Endothelial cell (in vitro differentiated cells): ENCODE data around the gene FAM9B. TPM values are rescaled to one million over a fixed set of nuclear protein-coding genes. Genes with fewer than 3 reads are reported as not detected.
"Not testable (repeated sequence)": the region's sequence is repeated elsewhere in the genome, so short reads cannot be mapped to it uniquely, and the experiment has no call there.

Experiments used
- DNase-seq: peaks from one replicate; pipeline ENCODE4 v3.0.0; 2021; ENCODE audit warnings: low spot score
- H3K27ac Mint-ChIP-seq: one replicate; pipeline ENCODE4 v1.8.0; 2021; ENCODE audit warnings: mixed read lengths, inconsistent platforms; ENCODE audit not compliant: unreplicated experiment
- H3K27me3 Mint-ChIP-seq: one replicate; pipeline ENCODE4 v1.8.0; 2021; ENCODE audit warnings: mild to moderate bottlenecking, moderate library complexity, mixed read lengths, inconsistent platforms; ENCODE audit not compliant: unreplicated experiment
- H3K36me3 Mint-ChIP-seq: one replicate; pipeline ENCODE4 v1.8.0; 2021; ENCODE audit warnings: mild to moderate bottlenecking, low read depth, mixed read lengths, inconsistent platforms; ENCODE audit not compliant: unreplicated experiment
- H3K4me1 Mint-ChIP-seq: one replicate; pipeline ENCODE4 v1.8.0; 2021; ENCODE audit warnings: mild to moderate bottlenecking, mixed read lengths, inconsistent platforms; ENCODE audit not compliant: unreplicated experiment
- H3K4me3 Mint-ChIP-seq: one replicate; pipeline ENCODE4 v1.8.0; 2021; ENCODE audit warnings: mild to moderate bottlenecking, mixed read lengths, inconsistent platforms; ENCODE audit not compliant: unreplicated experiment
- H3K9me3 Mint-ChIP-seq: one replicate; pipeline ENCODE4 v1.8.0; 2021; ENCODE audit warnings: mixed read lengths, inconsistent platforms; ENCODE audit not compliant: unreplicated experiment
- total RNA-seq: library from RNA; stranded (reverse); fragmentation: NEBNext Ultra II Directional; extraction: Animal tissue kit (Norgen Biotek cat#: 25700); gene quantifications from one replicate; pipeline ENCODE4 v1.2.1, GENCODE V29; 2021; ENCODE audit not compliant: unreplicated experiment
- TF ChIP-seq, protein P1 (sequence below): fragments of 200-600 bp; sonication (generic); IDR thresholded peaks from one replicate; pipeline ENCODE4 v1.5.0; 2021; ENCODE audit warnings: antibody characterized with exemption; ENCODE audit not compliant: unreplicated experiment

Gene FAM9B
- total RNA-seq, 1 donor from 2014 or later = not detected

GRCh38 chrX:9033179-9033578 lies 748 bp downstream of the FAM9B start:
- H3K27me3 Mint-ChIP-seq = peaks cover 2% of the 10 kb centered on the region
- no peak for DNase-seq
- H3K36me3 Mint-ChIP-seq = no peaks in the 10 kb centered on the region
- H3K27ac Mint-ChIP-seq = no peak overlapping the region
- H3K9me3 Mint-ChIP-seq = no peaks in the 10 kb centered on the region
- no peaks in the 10 kb centered on the region for H3K4me1 Mint-ChIP-seq
- no peak overlapping the region for H3K4me3 Mint-ChIP-seq
- TF ChIP-seq, protein P1, sequence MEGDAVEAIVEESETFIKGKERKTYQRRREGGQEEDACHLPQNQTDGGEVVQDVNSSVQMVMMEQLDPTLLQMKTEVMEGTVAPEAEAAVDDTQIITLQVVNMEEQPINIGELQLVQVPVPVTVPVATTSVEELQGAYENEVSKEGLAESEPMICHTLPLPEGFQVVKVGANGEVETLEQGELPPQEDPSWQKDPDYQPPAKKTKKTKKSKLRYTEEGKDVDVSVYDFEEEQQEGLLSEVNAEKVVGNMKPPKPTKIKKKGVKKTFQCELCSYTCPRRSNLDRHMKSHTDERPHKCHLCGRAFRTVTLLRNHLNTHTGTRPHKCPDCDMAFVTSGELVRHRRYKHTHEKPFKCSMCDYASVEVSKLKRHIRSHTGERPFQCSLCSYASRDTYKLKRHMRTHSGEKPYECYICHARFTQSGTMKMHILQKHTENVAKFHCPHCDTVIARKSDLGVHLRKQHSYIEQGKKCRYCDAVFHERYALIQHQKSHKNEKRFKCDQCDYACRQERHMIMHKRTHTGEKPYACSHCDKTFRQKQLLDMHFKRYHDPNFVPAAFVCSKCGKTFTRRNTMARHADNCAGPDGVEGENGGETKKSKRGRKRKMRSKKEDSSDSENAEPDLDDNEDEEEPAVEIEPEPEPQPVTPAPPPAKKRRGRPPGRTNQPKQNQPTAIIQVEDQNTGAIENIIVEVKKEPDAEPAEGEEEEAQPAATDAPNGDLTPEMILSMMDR = no peak

DNA sequence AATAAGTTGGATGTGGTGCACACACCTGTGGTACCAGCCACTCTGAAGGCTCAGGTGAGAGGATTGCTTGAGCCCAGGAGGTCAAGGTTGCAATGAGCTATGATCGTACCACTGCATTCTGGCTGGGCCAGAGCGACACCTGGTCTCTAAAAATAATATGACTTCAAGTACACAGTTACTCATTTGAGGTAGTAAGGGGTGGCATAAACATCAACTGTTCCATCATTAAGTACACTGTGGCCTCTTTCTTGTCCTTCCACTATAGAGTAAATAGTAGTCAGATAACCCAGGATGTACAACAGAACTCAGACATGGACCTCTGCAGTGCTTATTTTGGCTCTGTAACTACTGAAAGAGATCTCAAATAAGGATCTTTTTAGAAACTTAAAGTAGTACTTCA lies 10.6 kb downstream of the FAM9B start:
- no peaks in the 10 kb centered on the region for H3K36me3 Mint-ChIP-seq
- no peak overlapping the region for H3K27ac Mint-ChIP-seq
- no peaks in the 10 kb centered on the region for H3K9me3 Mint-ChIP-seq
- H3K4me3 Mint-ChIP-seq = no peak overlapping the region
- H3K27me3 Mint-ChIP-seq = no peaks in the 10 kb centered on the region
- H3K4me1 Mint-ChIP-seq = no peaks in the 10 kb centered on the region
- TF ChIP-seq, protein P1 = no peak
- no peak for DNase-seq

DNA sequence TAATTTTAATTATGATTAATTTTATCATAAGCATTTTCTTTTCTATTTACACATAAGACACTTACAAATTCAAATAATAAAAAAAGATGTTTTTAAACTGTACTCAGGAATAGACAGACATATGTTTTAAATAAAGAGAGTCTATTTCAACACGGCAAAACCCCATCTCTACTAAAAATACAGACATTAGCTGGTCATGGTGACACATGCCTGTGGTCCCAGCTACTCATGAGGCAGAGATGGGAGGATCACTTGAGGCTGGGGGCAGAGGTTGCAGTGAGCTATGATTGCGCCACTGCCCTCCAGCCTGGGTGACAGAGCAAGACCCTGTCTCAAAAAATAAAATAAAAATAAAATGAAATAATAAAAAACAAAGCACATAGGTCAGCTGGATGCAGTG lies 14.8 kb downstream of the FAM9B start:
- TF ChIP-seq, protein P1 = no peak
- DNase-seq = no peak
- H3K36me3 Mint-ChIP-seq = no peaks in the 10 kb centered on the region
- no peaks in the 10 kb centered on the region for H3K9me3 Mint-ChIP-seq
- no peak overlapping the region for H3K27ac Mint-ChIP-seq
- H3K27me3 Mint-ChIP-seq = no peaks in the 10 kb centered on the region
- H3K4me1 Mint-ChIP-seq = no peaks in the 10 kb centered on the region
- H3K4me3 Mint-ChIP-seq = no peak overlapping the region

DNA sequence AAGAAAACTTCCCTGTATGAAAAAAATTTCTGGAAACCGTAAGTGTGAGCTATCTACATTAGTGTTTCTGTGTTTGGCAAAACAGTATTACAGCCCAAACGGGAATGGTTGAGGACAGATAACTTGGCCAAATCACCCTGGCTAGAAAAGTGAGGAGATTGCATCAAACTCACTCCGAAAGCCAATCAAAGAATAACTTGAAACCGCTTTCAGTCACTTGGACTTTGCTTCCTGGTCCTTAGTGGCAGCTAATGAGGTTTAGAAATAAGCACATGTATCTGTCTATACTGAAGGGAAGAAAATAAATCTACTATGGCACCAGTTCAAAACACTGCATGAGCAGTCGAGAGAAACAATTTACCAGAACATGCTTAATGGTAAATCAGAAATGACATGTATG lies 15.6 kb downstream of the FAM9B start:
- H3K27ac Mint-ChIP-seq, H3K4me1 Mint-ChIP-seq, H3K4me3 Mint-ChIP-seq, DNase-seq, H3K36me3 Mint-ChIP-seq, H3K27me3 Mint-ChIP-seq, H3K9me3 Mint-ChIP-seq: not testable (repeated sequence)

DNA sequence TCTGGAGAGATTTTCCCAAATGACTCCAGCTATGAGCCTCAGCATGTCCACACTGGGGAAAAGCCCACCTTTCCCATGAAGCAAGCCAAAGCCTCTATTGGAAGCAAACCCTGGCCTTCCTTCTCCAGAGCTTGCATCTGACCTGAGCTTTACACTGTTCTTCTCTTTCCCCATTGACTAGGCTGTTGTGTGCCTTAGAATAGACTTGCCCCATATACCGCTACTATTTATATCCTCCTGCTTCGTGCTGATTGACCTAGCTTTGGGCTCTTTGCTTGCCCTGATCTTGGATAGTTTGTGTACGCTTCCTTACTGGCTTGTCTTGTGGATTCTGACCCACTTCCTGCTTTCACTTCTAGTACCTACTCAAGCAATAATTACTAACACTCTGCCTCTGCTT lies 30.9 kb downstream of the FAM9B start:
- TF ChIP-seq, protein P1 = no peak
- Mint-ChIP-seq H3K9me3 (no peaks in the 10 kb centered on the region), H3K4me3 (no peak overlapping the region)

DNA sequence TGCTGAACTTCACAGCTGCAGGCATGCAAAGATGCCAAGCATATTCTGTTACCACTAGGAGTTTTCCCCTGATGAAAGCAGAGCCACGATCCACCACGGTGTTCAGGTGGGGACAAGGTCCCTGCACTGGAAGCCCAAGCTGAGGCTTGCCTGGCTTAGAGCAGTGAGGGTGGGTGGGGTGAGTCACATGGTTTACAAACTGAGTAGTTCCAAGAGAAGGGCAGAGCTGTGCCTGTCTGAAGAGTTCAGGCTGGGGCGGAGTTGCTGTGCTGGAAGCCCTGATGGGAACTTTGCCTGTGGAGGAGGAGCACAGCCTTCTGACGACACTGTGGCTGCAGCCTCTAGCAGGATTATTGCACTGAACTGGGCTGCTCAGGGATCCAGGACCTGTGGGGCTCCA lies 45.5 kb downstream of the FAM9B start:
- H3K4me3 Mint-ChIP-seq = no peak overlapping the region
- no peak for DNase-seq
- H3K9me3 Mint-ChIP-seq = no peaks in the 10 kb centered on the region
- H3K27me3 Mint-ChIP-seq = no peaks in the 10 kb centered on the region
- TF ChIP-seq, protein P1 = no peak
- H3K4me1 Mint-ChIP-seq = no peaks in the 10 kb centered on the region
- no peaks in the 10 kb centered on the region for H3K36me3 Mint-ChIP-seq
- H3K27ac Mint-ChIP-seq = no peak overlapping the region

More for the DNA sequence above, 30.9 kb downstream of the FAM9B start:
- H3K27ac Mint-ChIP-seq = no peak overlapping the region
- no peaks in the 10 kb centered on the region for H3K27me3 Mint-ChIP-seq
- no peaks in the 10 kb centered on the region for H3K36me3 Mint-ChIP-seq
- peaks cover 4% of the 10 kb centered on the region for H3K4me1 Mint-ChIP-seq
- no peak for DNase-seq
